Stimulated activated CD4-positive, alpha-beta T cell treated with anti-CD3 and anti-CD28 coated beads, Interleukin-4, amount 100 ng/mL, for 4 hours (primary cell): ENCODE results near the gene GSG1L.

Experiments used
- DNase-seq, 2 experiments: peaks; one replicate each; pipeline ENCODE4 v3.0.0-alpha.2; 2020

GSG1L gene

GRCh38 chr16:27784351-27785306 is 278.9 kb downstream of the GSG1L start:
- DNase-seq = no peak

DNA sequence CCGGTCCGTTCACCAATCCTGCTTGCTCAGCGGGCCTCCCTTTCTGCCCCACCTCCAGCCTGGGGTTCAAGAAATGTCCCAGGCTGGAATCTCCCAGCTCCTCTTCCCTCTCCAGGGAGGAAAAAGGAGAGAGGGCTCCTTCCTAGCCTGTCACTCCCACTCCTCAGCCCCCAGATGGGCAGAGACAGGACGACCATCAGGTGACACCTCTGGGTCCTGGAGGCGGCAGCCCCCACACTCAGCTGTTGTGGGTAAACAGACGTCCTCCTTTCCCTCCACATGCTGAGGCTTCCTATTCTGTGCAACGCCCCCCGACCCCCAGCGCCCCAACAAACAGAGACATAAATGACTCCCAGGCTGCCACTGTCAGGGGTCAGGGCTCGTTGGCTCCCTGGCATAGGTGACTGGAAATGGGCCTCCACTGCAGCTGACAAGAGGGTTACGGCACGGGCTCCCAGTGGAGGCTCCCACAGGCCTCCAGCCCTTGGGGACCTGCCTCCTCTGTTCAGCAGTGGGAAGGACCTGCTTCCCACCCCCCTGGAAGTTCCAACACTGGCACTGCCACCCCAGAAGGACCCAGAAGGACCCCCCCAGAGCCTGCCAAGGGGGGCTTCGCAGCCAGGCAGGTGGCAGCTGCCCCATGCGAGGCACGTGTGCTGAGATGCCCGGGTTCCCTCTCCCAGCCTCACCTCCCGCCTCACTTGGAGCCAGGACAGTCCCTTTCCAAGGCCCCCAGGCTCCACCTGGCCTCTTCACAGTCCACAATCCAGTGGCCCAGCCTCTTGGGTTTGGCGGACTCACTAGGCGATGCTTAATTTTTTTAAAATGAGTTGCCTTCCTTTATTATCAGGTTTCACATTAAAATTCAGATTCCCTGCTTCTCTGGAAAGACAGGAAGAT is 281.3 kb downstream of the GSG1L start:
- DNase-seq = no peak

GRCh38 chr16:27781195-27781524 is 282.4 kb downstream of the GSG1L start:
- no peak for DNase-seq

DNA sequence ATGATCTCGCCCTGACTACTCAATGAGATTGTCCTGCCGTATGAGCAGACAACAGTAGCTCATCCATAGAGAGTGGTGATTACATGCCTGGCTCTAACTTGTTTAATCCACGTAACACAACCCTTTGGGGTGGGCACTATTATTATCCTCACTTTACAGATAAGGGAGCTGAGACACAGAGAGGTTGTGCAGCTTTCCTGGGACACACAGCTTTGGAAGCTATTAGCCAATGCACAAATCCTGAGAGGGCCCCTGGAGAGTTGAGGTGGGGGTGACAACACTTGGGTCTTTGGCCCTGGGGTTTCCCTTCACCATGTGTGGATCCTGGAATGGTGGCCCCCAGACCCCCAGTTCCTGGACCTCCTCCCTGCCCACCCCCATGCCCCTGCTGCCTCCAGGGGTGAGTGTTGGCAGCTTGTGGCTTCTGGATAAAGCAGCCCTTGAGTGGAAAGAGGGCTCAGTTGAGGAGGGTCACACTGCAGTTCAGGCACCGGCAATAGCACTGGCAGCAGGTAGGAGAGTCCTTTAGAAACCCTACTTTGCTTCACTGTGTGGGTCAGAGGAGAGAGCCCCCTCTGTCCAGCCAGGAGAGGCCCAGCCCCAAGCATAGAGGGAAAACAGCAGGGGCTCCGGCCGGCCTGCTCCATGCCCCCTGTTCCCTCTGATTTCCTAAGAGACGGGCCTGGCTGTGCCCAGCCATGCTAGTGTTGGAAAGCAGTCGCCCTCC is 282.9 kb downstream of the GSG1L start:
- no peak for DNase-seq

- no peak for DNase-seq
These were observed 283.8 kb downstream of the GSG1L start for GRCh38 chr16:27779641-27780164.

GRCh38 chr16:27778926-27779570 is 284.5 kb downstream of the GSG1L start:
- no peak for DNase-seq

- no peak for DNase-seq
These were observed 285.2 kb downstream of the GSG1L start for GRCh38 chr16:27778171-27778925.

- DNase-seq = no peak
These were observed 286.0 kb downstream of the GSG1L start for GRCh38 chr16:27777527-27777926.

- DNase-seq = no peak
These were observed 286.8 kb downstream of the GSG1L start for GRCh38 chr16:27776556-27777225.

DNA sequence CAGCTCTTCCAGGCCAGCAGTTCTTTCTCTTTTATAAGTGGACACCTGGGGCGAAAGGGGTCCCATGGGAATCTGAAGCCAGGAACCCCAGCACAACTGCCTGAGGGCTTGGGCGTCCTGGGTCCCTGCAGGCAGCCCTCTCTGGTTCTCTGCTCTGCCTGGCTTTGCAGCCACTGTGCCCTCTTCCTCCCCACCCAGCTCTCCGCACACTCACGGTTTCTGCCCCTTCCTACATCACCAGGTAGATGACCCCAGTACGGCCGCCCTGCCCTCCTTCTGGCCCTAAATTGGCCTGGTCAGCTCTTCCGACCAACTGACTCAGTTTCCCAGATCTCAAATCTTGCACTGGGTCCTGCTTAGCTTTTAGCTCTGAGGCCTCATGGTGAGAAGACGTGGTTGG is 288.3 kb downstream of the GSG1L start:
- no peak for DNase-seq

GRCh38 chr16:27774779-27775178 is 288.7 kb downstream of the GSG1L start:
- DNase-seq = no peak

- no peak for DNase-seq
These were observed 290.2 kb downstream of the GSG1L start for GRCh38 chr16:27773344-27773743.

GRCh38 chr16:27772093-27772825 is 291.3 kb downstream of the GSG1L start:
- DNase-seq = no peak

- DNase-seq = no peak
These were observed 292.2 kb downstream of the GSG1L start for GRCh38 chr16:27771201-27771910.

DNA sequence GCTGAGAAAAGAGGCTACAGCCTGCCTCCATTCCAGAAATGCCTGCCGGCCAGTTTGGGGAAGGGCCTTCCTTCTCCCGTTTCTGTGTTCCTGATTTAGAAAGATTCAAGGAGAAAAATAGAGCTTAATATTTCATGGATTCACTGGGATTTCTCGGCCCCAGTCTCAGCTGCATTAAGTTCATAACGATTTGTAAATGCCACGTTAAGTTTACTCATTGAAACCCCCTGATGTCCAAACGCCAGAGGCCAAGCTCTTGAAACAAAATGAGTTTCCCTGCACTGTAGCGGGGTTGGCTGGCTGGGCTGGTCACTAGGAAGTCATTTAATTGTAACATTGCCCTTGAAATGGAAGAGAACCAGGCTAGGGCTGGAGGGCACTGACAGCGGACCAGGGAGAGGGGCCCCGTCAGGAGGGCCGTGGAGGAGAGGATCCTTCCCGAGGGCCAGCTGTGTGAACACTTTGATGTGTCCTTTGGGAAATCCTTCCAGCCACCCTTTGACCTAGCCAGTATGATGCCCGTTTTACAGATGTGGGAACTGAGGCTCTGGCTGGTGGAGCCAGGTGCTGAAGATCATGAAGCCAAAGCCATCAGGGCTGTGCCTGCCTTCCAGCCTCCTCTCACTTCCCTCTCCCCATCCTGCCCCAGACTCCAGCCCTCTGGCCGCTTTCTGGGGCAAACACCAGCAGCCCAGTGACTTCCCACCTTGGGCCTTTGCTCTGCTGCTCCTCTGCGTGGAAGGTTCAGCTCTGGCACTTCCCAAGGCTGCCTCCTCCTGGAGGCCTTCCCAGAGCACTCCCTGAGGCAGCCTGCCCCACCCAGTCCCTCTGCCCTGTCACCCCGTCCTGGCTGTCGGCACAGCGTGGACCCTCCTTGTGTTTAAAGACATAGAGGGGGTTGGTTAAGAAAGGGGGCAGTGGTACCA is 293.0 kb downstream of the GSG1L start:
- no peak for DNase-seq

GRCh38 chr16:27769561-27770255 is 293.8 kb downstream of the GSG1L start:
- DNase-seq = no peak

DNA sequence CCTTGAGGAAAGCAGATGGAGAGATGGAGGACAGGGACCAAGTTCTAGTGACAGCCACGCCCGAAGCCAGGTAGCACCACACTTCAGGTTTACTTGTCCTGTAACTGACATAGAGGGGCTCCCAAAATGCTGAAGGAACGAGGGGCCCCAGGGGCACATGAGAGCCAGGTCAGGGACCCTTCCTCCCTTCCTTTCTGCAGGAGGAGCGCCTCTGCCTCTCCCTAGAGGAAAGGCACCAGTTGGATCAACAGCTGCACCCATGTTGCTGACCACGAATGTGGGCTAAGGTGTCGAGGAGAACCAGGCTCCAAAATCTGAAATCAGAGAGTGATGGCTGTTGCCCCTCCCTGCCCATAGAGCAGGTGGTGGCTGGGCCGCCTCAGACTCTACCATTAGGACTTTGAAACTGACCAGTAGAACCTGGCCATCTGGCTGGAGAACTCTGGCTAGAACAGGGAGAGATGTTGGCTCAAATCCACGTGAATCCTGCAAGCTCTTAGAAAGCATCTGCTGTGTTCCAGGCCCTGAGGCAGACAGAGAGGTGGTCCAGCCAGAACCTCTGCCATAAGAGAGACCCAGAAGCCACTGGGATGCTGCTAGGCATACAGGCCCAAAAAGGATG is 294.8 kb downstream of the GSG1L start:
- DNase-seq = no peak
